Upper lobe of left lung (tissue), 4 donors: ENCODE results near the gene SAMSN1.

Experiments used
- CTCF ChIP-seq, 6 experiments: fragments of 450-650 bp in 4 of 6; fragments of 200-600 bp in 2 of 6; sonication (generic) in 2 of 6; IDR thresholded peaks; one replicate each; pipeline ENCODE4 v1.5.1; 2016 to 2019; ENCODE audit warnings: antibody characterized with exemption in 6 of 6
- EP300 ChIP-seq, 4 donors: sonication (generic); formaldehyde crosslinking; IDR thresholded peaks; one replicate each; pipeline ENCODE4 v1.5.1; 2017; ENCODE audit warnings: antibody characterized with exemption in 4 of 4, control low read depth in 2 of 4
- POLR2A ChIP-seq, 4 donors: fragments of 450-650 bp; IDR thresholded peaks; one replicate each; pipeline ENCODE4 v1.5.1; 2016 to 2017; ENCODE audit warnings: antibody characterized with exemption in 4 of 4, mild to moderate bottlenecking in 2 of 4
- POLR2AphosphoS5 ChIP-seq, 2 donors: sonication (generic); formaldehyde crosslinking; IDR thresholded peaks; one replicate each; pipeline ENCODE4 v1.5.1; 2017; ENCODE audit warnings: antibody characterized with exemption in 2 of 2

DNA sequence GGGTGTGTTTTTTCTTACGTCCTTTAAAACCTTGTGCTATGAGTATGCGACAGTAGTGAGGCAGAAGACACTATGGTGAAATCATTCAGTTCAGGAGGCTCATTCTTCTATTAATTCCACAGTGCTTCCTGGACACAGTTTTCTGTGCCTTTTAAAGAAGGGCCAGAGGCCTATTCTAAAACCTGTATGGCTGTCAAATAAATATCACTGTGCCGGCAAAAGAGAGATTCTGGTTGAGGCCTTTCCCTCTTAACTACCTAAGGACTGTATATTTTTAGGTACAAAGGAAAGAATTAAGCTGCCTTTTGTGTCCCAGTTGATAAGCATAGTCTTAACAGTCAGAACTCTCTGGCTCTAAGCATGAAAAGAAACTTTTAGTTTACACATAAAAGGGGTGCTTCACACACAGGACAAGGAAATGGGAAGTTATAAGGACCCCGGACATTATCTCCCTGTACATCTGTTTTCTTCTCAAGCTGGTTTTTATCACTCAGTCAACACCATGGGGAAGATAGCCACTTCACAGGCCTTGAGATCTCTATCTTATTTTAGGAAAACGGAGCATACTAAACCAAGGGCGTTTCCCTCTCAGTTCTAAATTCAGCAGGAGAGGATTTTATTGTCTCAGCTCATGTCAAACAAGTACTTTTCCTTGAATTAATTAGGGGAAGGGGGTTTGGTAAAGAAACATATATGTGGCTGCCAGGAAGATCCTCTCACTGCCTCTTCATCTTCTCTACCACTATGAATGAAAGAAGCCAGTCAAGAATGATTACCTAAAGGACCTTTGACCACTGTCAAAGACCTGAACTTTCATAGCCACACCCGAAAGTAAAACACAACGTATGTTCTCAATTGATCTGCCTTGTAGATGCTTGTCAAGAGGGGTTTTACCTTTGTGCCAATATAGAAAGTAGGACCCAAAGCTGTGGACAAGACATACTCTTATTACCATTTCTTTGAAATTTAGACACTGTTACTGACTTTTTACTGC is 91.8 kb downstream of the SAMSN1 start:
- TF ChIP-seq POLR2A (IDR thresholded peaks at IDR 0.05), result no peak
- TF ChIP-seq CTCF (IDR thresholded peaks at IDR 0.05), result no peak
- TF ChIP-seq EP300 (IDR thresholded peaks at IDR 0.05), result no peak
- no peak for TF ChIP-seq POLR2AphosphoS5 (IDR thresholded peaks at IDR 0.05)
